ENCODE data around the gene TMIGD1.

TMIGD1 gene

GRCh38 chr17:30332057-30332542 lies 1.8 kb downstream of the TMIGD1 start:
- Histone ChIP-seq H3K27ac (ENCODE audit: low read depth, low read length) (no peak overlapping the region), H3K4me2 (ENCODE audit: low read length) (no peak overlapping the region), H3F3A (ENCODE audit: control insufficient read depth, insufficient read depth) (no peaks in the 10 kb centered on the region), H4K20me1 (ENCODE audit: control insufficient read depth, insufficient read depth, low read depth, low read length) (no peaks in the 10 kb centered on the region), H3K36me3 (ENCODE audit: control insufficient read depth, low read length) (no peaks in the 10 kb centered on the region), H3K79me2 (ENCODE audit: control insufficient read depth, low read length) (no peaks in the 10 kb centered on the region), H3K9me3 (ENCODE audit: control insufficient read depth, insufficient read depth, low read length) (no peaks in the 10 kb centered on the region), H3K9me2 (replicated peaks; ENCODE audit: control insufficient read depth, low read length) (no peaks in the 10 kb centered on the region), H3K4me3 (ENCODE audit: low read length) (no peak overlapping the region), H3K27me3 (ENCODE audit: control insufficient read depth, low read length) (peaks cover 5% of the 10 kb centered on the region), H3K4me1 (ENCODE audit: control insufficient read depth, low read length) (peaks cover 12% of the 10 kb centered on the region)
- TF ChIP-seq EZH2phosphoT487 (IDR thresholded peaks at IDR 0.05; ENCODE audit: borderline replicate concordance, low read length), result no peak
- no peak for TF ChIP-seq CTCF (IDR thresholded peaks at IDR 0.05; ENCODE audit: low read depth, low read length, poor library complexity, severe bottlenecking)

GRCh38 chr17:30326809-30327208 lies 7.0 kb downstream of the TMIGD1 start:
- H3K9me2 ChIP-seq (replicated peaks; ENCODE audit: control insufficient read depth, low read length), result no peaks in the 10 kb centered on the region
- H3K9me3 ChIP-seq (ENCODE audit: control insufficient read depth, insufficient read depth, low read length), result no peaks in the 10 kb centered on the region
- peaks cover 14% of the 10 kb centered on the region for H3K4me1 ChIP-seq (ENCODE audit: control insufficient read depth, low read length)
- no peaks in the 10 kb centered on the region for H4K20me1 ChIP-seq (ENCODE audit: control insufficient read depth, insufficient read depth, low read depth, low read length)
- H3K27me3 ChIP-seq (ENCODE audit: control insufficient read depth, low read length), result peaks cover 11% of the 10 kb centered on the region
- no peak for TF ChIP-seq CTCF (IDR thresholded peaks at IDR 0.05; ENCODE audit: low read depth, low read length, poor library complexity, severe bottlenecking)
- TF ChIP-seq EZH2phosphoT487 (IDR thresholded peaks at IDR 0.05; ENCODE audit: borderline replicate concordance, low read length), result no peak
- H3K4me2 ChIP-seq (ENCODE audit: low read length), result no peak overlapping the region
- no peaks in the 10 kb centered on the region for H3F3A ChIP-seq (ENCODE audit: control insufficient read depth, insufficient read depth)
- no peak overlapping the region for H3K4me3 ChIP-seq (ENCODE audit: low read length)
- H3K36me3 ChIP-seq (ENCODE audit: control insufficient read depth, low read length), result no peaks in the 10 kb centered on the region
- no peak overlapping the region for H3K27ac ChIP-seq (ENCODE audit: low read depth, low read length)
- no peaks in the 10 kb centered on the region for H3K79me2 ChIP-seq (ENCODE audit: control insufficient read depth, low read length)

- H3K79me2 ChIP-seq (ENCODE audit: control insufficient read depth, low read length), result no peaks in the 10 kb centered on the region
- H3K9me3 ChIP-seq (ENCODE audit: control insufficient read depth, insufficient read depth, low read length), result no peaks in the 10 kb centered on the region
- H3K4me3 ChIP-seq (ENCODE audit: low read length), result no peak overlapping the region
- H4K20me1 ChIP-seq (ENCODE audit: control insufficient read depth, insufficient read depth, low read depth, low read length), result no peaks in the 10 kb centered on the region
- no peaks in the 10 kb centered on the region for H3F3A ChIP-seq (ENCODE audit: control insufficient read depth, insufficient read depth)
- H3K9me2 ChIP-seq (replicated peaks; ENCODE audit: control insufficient read depth, low read length), result no peaks in the 10 kb centered on the region
- H3K27ac ChIP-seq (ENCODE audit: low read depth, low read length), result no peak overlapping the region
- TF ChIP-seq CTCF (IDR thresholded peaks at IDR 0.05; ENCODE audit: low read depth, low read length, poor library complexity, severe bottlenecking), result no peak
- no peak for TF ChIP-seq EZH2phosphoT487 (IDR thresholded peaks at IDR 0.05; ENCODE audit: borderline replicate concordance, low read length)
- no peak overlapping the region for H3K4me2 ChIP-seq (ENCODE audit: low read length)
- peaks cover 14% of the 10 kb centered on the region for H3K4me1 ChIP-seq (ENCODE audit: control insufficient read depth, low read length)
- no peaks in the 10 kb centered on the region for H3K36me3 ChIP-seq (ENCODE audit: control insufficient read depth, low read length)
- peaks cover 7% of the 10 kb centered on the region for H3K27me3 ChIP-seq (ENCODE audit: control insufficient read depth, low read length)
These were observed 9.1 kb downstream of the TMIGD1 start for GRCh38 chr17:30324723-30325122.
